Activated naive CD4-positive, alpha-beta T cell treated with anti-CD3 and anti-CD28 coated beads, Interleukin-2, amount 10 ng/mL, durations not matched to agents 7 days and 5 days (primary cell): ENCODE results near the gene MRTFB.
A peak's percentile ranks its signal among the peaks of the same experiment; 100 is the strongest.
"Not testable (repeated sequence)": the region's sequence is repeated elsewhere in the genome, so short reads cannot be mapped to it uniquely, and the experiment has no call there.

Experiments
- CTCF ChIA-PET: fragments of 350-600 bp; sonication (Branson Sonifier 250); formaldehyde crosslinking; loops from one replicate; lab custom pipeline; 2021; ENCODE audit warnings: antibody characterized with exemption; lab: Charles Lee
- DNase-seq: peaks from one replicate; pipeline ENCODE4 v3.0.0-alpha.2; 2020
- H3K27ac Mint-ChIP-seq: one replicate; pipeline ENCODE4 v1.8.0; 2021; ENCODE audit warnings: mild to moderate bottlenecking, moderate library complexity, mixed read lengths
- H3K27me3 Mint-ChIP-seq: one replicate; pipeline ENCODE4 v1.8.0; 2021; ENCODE audit warnings: mild to moderate bottlenecking, mixed read lengths
- H3K36me3 Mint-ChIP-seq: one replicate; pipeline ENCODE4 v1.8.0; 2021; ENCODE audit warnings: mixed read lengths
- H3K4me1 Mint-ChIP-seq: one replicate; pipeline ENCODE4 v1.8.0; 2021; ENCODE audit warnings: mixed read lengths
- H3K4me3 Mint-ChIP-seq: one replicate; pipeline ENCODE4 v1.8.0; 2021; ENCODE audit warnings: mild to moderate bottlenecking, moderate library complexity, mixed read lengths
- H3K9me3 Mint-ChIP-seq: one replicate; pipeline ENCODE4 v1.8.0; 2021; ENCODE audit warnings: mixed read lengths

The MRTFB gene, protein sequence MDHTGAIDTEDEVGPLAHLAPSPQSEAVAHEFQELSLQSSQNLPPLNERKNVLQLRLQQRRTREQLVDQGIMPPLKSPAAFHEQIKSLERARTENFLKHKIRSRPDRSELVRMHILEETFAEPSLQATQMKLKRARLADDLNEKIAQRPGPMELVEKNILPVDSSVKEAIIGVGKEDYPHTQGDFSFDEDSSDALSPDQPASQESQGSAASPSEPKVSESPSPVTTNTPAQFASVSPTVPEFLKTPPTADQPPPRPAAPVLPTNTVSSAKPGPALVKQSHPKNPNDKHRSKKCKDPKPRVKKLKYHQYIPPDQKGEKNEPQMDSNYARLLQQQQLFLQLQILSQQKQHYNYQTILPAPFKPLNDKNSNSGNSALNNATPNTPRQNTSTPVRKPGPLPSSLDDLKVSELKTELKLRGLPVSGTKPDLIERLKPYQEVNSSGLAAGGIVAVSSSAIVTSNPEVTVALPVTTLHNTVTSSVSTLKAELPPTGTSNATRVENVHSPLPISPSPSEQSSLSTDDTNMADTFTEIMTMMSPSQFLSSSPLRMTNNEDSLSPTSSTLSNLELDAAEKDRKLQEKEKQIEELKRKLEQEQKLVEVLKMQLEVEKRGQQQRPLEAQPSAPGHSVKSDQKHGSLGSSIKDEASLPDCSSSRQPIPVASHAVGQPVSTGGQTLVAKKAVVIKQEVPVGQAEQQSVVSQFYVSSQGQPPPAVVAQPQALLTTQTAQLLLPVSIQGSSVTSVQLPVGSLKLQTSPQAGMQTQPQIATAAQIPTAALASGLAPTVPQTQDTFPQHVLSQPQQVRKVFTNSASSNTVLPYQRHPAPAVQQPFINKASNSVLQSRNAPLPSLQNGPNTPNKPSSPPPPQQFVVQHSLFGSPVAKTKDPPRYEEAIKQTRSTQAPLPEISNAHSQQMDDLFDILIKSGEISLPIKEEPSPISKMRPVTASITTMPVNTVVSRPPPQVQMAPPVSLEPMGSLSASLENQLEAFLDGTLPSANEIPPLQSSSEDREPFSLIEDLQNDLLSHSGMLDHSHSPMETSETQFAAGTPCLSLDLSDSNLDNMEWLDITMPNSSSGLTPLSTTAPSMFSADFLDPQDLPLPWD

GRCh38 chr16:14070877-14071575 is at the start of gene MRTFB:
MRTFB (plus strand) TSS chr16:14071319; CDS start chr16:14140607, 69,288 bp downstream.
- Mint-ChIP-seq H3K4me1 (peaks cover 16% of the 10 kb centered on the region), H3K36me3 (no peaks in the 10 kb centered on the region), H3K9me3 (no peaks in the 10 kb centered on the region), H3K27ac (peak within 1 kb of the TSS; percentile 79), H3K27me3 (peaks cover 3% of the 10 kb centered on the region), H3K4me3 (peak within 1 kb of the TSS; percentile 84)
- DNase-seq: peak; percentile 86
- CTCF ChIA-PET: no interaction called here

DNA sequence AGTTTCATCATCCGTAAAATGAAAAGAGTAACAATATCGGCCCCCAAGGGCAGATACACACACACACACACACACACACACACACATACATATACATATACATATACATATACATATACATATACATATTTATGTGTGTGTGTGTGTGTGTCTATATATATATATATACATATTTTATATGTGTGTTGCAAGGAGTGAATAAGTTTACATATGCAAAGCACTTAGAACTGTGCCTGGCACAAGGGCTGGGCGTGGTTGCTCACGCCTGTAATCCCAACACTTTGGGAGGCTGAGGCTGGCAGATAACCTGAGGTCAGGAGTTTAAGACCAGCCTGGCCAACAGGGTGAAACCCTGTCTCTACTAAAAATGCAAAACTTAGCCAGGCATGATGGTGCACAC is 47.6 kb upstream of the MRTFB start:
- H3K4me3 Mint-ChIP-seq, H3K9me3 Mint-ChIP-seq, H3K4me1 Mint-ChIP-seq, H3K27ac Mint-ChIP-seq, CTCF ChIA-PET, DNase-seq, H3K36me3 Mint-ChIP-seq, H3K27me3 Mint-ChIP-seq: not testable (repeated sequence)

DNA sequence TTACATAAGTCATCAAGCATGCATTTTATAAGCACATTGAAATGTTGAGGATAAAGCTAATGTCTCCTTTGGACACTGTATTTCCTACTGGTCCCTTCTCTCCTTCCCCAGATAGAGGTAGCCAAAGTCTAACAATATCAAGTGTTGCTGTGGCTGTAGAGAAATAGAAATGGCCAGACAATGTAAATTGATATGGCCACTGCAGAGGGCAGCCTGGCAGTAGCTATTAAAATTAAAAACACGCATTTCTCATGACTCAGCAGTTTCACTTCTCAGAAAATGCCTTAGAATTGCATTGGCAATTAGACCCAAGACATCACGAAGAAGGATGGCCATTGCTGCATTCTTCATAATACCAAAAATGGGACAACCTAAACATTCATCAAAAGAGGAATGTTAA is 46.8 kb upstream of the MRTFB start:
- Mint-ChIP-seq H3K9me3 (no peaks in the 10 kb centered on the region), H3K36me3 (no peaks in the 10 kb centered on the region), H3K27ac (no peak overlapping the region), H3K27me3 (peaks cover 8% of the 10 kb centered on the region), H3K4me3 (no peak overlapping the region), H3K4me1 (no peaks in the 10 kb centered on the region)
- no peak for DNase-seq
- CTCF ChIA-PET: no interaction called here

DNA sequence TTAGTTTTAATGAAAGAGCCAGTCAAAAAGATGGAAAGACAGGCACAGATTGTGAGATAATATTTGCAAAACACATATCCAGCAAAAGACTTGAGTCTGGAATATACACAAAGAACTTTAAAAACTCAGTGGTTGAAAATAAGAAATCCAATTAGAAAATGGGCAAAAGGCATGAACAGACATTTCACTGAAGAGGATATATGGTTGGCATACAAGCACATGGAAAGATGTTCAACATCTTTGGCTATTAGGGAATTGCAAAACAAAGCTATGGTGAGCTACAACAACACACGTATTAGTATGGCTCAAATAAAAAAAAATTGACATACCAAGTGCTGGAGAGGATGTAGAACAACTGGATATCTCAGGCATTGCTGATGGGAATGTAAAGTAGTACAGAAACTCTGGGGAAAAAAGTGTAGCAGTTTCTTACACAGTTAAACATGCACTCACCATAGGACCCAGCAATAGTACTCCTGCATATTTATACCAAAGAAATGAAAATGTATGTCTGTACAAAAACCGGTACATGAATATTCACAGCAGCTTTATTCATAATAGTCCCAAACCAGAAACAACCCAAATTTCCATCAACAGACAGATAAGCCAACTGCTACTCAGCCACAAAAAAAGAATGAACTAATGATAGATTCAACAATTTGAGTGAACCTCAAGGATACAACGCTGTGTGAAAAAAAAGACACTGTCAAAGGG is 44.4 kb upstream of the MRTFB start:
- DNase-seq: no peak
- no peaks in the 10 kb centered on the region for H3K4me1 Mint-ChIP-seq
- no peak overlapping the region for H3K4me3 Mint-ChIP-seq
- no peak overlapping the region for H3K27ac Mint-ChIP-seq
- no peaks in the 10 kb centered on the region for H3K36me3 Mint-ChIP-seq
- CTCF ChIA-PET: no interaction called here
- no peaks in the 10 kb centered on the region for H3K9me3 Mint-ChIP-seq
- H3K27me3 Mint-ChIP-seq: peaks cover 8% of the 10 kb centered on the region

DNA sequence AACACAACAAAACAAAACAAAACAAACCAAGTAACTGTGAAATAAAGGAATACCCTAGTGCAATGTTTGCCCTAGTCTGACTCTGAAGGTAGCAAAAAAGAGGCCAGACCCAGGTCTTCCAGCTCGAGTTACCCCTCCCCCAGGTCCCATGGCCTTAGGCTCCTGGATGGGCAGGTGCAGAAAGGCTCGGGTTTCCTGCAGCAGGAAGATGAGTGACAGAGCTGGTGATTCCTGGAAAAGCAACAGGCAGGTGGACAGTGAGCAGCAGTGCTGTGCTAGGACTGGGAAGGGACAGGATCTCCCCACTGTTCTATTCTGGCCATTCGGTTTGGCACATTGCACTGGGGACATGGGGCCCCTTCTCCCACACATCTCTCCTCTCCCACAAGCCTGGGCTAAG is 42.9 kb upstream of the MRTFB start:
- no peak for DNase-seq
- Mint-ChIP-seq H3K4me1 (no peaks in the 10 kb centered on the region), H3K9me3 (no peaks in the 10 kb centered on the region), H3K27me3 (peaks cover 8% of the 10 kb centered on the region), H3K4me3 (no peak overlapping the region), H3K27ac (no peak overlapping the region), H3K36me3 (no peaks in the 10 kb centered on the region)
- CTCF ChIA-PET: no interaction called here

DNA sequence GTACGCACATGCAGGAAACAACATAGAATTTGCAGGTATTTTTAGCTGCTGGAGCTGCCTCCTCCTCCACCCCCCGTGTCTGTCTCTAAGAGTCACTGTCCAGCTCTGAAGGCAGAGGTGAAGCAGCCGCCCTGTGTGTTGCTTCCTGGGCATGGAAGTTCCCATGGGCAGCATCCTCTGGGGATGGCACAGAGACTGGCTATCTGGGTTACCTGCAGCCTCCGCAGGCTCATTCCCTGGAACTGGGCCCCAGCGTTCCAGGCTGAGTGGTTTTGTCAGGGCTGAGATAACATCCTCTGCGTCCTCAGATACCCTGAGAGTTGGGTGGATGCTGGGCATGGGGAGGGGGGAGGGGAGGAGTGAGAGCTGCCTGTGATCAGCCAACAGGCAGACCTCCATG is 41.5 kb upstream of the MRTFB start:
- Mint-ChIP-seq H3K36me3 (no peaks in the 10 kb centered on the region), H3K27me3 (peaks cover 8% of the 10 kb centered on the region), H3K9me3 (peaks cover 1% of the 10 kb centered on the region), H3K4me1 (no peaks in the 10 kb centered on the region), H3K27ac (no peak overlapping the region), H3K4me3 (no peak overlapping the region)
- CTCF ChIA-PET: no interaction called here
- DNase-seq: no peak

DNA sequence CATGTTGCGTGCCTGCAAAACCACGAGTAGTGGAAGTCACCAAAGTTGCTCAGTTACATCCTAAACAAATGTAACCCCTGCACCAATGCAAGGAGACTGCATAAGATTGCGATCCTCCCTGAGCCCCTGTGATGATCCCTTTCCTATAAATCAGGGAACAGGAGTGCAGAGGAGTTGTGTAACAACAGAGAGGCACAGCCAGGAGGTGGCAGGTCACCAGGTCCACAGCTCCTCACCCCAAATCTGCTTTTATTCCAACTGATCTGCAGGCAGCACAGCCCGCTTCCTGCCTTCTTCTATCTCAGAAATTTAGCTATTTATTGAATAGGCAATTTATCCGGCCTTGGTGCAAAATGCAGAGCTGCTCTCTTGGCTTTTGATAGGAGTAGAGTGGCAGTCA is 36.0 kb upstream of the MRTFB start:
- Mint-ChIP-seq H3K4me3 (no peak overlapping the region), H3K27me3 (no peaks in the 10 kb centered on the region), H3K27ac (no peak overlapping the region), H3K4me1 (no peaks in the 10 kb centered on the region), H3K9me3 (peaks cover 5% of the 10 kb centered on the region), H3K36me3 (no peaks in the 10 kb centered on the region)
- no peak for DNase-seq
- CTCF ChIA-PET: interaction anchor here (0.6 kb wide), 1 partner anchor 104 kb away, joined by 3 read pairs; no protein-coding TSS in a partner anchor

DNA sequence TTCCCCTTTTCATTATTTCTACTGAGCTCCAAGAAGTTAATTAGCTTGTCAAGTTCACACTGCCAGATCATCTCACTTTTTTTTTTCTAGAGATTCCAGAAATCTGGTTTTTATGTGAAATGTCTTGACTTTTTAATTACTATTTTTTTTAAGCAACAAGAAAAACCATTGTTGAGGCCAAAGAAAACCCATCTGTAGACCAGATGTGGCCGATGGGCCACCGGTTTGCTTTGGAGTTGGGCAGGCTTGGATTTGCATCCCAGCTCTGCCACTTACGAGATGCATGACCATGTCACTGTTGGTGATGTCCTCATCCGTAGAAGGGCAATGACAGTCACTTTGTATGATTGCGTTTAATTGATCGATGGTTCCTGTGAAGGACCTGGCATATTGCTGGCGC is 34.2 kb upstream of the MRTFB start:
- H3K27ac Mint-ChIP-seq: no peak overlapping the region
- no peaks in the 10 kb centered on the region for H3K27me3 Mint-ChIP-seq
- CTCF ChIA-PET: no interaction called here
- DNase-seq: no peak
- H3K4me3 Mint-ChIP-seq: no peak overlapping the region
- no peaks in the 10 kb centered on the region for H3K36me3 Mint-ChIP-seq
- H3K4me1 Mint-ChIP-seq: peaks cover 7% of the 10 kb centered on the region
- peaks cover 5% of the 10 kb centered on the region for H3K9me3 Mint-ChIP-seq

DNA sequence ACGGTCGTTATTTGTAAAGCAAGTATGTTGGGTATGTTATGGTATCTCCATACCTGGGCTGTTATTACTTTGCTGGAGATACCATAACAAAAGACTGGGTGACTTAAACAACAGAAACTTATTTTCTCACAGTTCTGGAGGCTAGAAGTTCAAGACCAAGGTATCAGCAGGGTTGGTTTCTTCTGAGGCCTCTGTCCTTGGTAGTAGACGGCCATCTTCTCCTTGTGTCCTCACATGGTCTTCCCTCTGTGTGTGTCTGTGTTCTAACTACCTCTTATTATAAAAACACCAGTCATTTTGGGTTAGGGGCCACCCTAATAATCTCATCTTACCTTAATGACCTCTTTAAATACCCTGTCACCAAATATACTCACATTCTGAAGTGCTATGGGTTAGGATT is 33.2 kb upstream of the MRTFB start:
- DNase-seq: no peak

DNA sequence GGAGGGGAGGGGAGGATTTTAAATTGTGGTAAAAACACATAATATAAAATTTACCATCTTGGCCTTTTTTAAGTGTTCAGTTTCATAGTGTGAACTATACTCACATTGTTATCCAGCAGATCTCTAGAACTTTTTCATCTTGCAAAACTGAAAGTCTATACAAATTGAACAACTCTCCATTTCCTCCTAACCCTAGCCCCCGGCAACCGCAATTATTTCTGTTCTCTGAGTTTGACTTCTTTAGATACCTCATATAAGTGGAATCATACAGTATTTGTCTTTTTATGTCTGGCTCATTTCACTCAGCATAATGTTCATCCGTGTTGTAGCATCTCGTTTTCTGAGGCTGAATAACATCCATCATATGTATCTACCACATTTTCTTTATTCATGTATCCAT is 30.0 kb upstream of the MRTFB start:
- Mint-ChIP-seq H3K27ac (no peak overlapping the region), H3K27me3 (no peaks in the 10 kb centered on the region), H3K9me3 (peaks cover 3% of the 10 kb centered on the region), H3K4me1 (peaks cover 7% of the 10 kb centered on the region), H3K4me3 (no peak overlapping the region), H3K36me3 (no peaks in the 10 kb centered on the region)
- CTCF ChIA-PET: no interaction called here
- no peak for DNase-seq

More for the DNA sequence above, 33.2 kb upstream of the MRTFB start:
- H3K27ac Mint-ChIP-seq: no peak overlapping the region
- no peak overlapping the region for H3K4me3 Mint-ChIP-seq
- H3K9me3 Mint-ChIP-seq: peaks cover 5% of the 10 kb centered on the region
- no peaks in the 10 kb centered on the region for H3K27me3 Mint-ChIP-seq
- H3K4me1 Mint-ChIP-seq: peaks cover 7% of the 10 kb centered on the region
- no peaks in the 10 kb centered on the region for H3K36me3 Mint-ChIP-seq
- CTCF ChIA-PET: no interaction called here

GRCh38 chr16:14042706-14043105 is 28.4 kb upstream of the MRTFB start:
- no peak overlapping the region for H3K4me3 Mint-ChIP-seq
- CTCF ChIA-PET: no interaction called here
- no peak for DNase-seq
- no peaks in the 10 kb centered on the region for H3K36me3 Mint-ChIP-seq
- H3K9me3 Mint-ChIP-seq: peaks cover 3% of the 10 kb centered on the region
- H3K4me1 Mint-ChIP-seq: peaks cover 7% of the 10 kb centered on the region
- no peaks in the 10 kb centered on the region for H3K27me3 Mint-ChIP-seq
- no peak overlapping the region for H3K27ac Mint-ChIP-seq

DNA sequence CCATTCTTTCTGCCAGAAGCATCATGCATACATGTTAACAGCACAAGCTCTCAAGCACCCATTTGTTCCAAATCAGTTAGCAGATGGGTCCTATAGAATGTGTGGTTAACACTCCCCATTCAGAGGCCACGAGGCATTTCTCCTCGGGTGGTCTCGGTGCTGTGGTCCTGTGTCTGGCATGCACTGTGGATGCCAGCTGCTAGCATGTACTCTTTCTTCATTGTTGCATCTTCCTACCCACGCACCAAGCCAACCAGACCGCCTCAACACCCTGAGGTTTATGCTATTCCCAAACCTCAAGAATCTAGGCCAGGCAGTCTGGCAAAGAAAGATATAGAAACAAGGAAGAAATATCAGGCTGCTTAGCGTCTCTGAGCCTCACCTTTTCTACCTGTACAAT is 27.8 kb upstream of the MRTFB start:
- H3K4me1 Mint-ChIP-seq: peaks cover 7% of the 10 kb centered on the region
- no peak overlapping the region for H3K27ac Mint-ChIP-seq
- DNase-seq: no peak

DNA sequence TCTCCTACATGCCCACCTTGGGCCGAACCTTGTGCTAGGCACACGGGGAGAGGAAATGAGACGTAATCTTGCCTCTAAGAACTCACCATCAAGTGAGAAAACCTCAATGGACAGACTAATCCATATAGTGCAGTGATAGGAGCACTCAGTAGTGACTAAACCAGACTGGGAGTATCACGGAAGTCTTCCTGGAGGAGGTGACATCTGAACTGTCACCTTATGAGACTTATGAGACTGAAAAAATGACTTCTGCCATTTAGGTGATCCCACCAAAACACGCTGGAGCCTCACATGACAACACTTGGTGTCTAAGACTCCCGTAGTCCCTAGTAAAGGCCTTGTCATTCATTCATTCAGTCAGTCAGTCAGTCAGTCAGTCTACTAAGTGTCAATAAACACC is 27.3 kb upstream of the MRTFB start:
- CTCF ChIA-PET: no interaction called here
- Mint-ChIP-seq H3K4me3 (no peak overlapping the region), H3K27me3 (no peaks in the 10 kb centered on the region), H3K27ac (no peak overlapping the region), H3K4me1 (peaks cover 7% of the 10 kb centered on the region), H3K36me3 (no peaks in the 10 kb centered on the region), H3K9me3 (peaks cover 3% of the 10 kb centered on the region)
- DNase-seq: no peak

More for the DNA sequence above, 27.8 kb upstream of the MRTFB start:
- peaks cover 3% of the 10 kb centered on the region for H3K9me3 Mint-ChIP-seq
- H3K27me3 Mint-ChIP-seq: no peaks in the 10 kb centered on the region
- no peaks in the 10 kb centered on the region for H3K36me3 Mint-ChIP-seq
- CTCF ChIA-PET: no interaction called here
- H3K4me3 Mint-ChIP-seq: no peak overlapping the region
